PFSK-1 (cell line): Measurements from ENCODE around the gene MMP27.

Experiments
- POLR2AphosphoS5 ChIP-seq: IDR thresholded peaks from 2 replicates; pipeline ENCODE4 v1.6.1; 2012; ENCODE audit warnings: low read depth, mild to moderate bottlenecking, control low read depth, low read length, moderate library complexity
- SIN3A ChIP-seq: IDR thresholded peaks from 2 replicates; pipeline ENCODE4 v1.6.1; 2012; ENCODE audit warnings: mild to moderate bottlenecking, low read length, moderate library complexity, borderline replicate concordance; ENCODE audit not compliant: insufficient read depth
- TF ChIP-seq, protein P1 (sequence below), 2 experiments: IDR thresholded peaks; 2 replicates each; pipeline versions ENCODE4 v1.6.1 to v1.8.0; 2011 to 2012; ENCODE audit warnings: low read depth in 2 of 2, low read length in 2 of 2, control low read depth in 1 of 2, inconsistent platforms in 1 of 2, mild to moderate bottlenecking in 1 of 2, moderate library complexity in 1 of 2; ENCODE audit not compliant: insufficient read depth in 1 of 2

DNA sequence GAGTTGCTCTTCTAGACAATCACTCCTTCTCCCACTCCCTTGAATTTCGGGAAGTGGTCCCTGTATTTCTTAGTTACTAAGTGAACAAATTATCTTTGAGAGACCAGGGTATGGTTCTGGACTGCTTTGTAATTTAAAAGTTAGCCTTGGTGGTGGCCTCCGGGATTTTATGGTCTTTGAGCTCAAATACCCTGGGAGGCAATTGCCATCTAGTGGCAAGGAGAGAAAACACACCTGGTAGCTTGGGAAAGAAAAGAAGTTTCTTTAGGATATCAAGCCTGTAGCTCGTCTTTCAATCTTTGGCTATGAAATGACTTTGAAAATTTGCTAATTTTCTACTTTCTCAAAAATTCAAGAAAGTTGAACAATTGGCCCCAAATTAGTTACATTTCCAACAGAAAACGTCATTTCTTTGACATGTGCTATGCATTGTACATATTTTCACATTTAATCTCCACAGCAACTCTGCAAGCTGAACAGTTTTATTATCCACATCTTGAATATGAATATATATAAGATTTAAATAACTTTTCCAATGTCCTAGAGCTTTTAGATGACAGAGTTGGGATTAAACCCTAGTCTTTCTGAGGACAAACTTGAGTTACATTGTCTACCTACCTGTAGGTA lies 39.1 kb downstream of the MMP27 start:
- no peak for TF ChIP-seq POLR2AphosphoS5
- TF ChIP-seq SIN3A, result no peak
- TF ChIP-seq, protein P1, sequence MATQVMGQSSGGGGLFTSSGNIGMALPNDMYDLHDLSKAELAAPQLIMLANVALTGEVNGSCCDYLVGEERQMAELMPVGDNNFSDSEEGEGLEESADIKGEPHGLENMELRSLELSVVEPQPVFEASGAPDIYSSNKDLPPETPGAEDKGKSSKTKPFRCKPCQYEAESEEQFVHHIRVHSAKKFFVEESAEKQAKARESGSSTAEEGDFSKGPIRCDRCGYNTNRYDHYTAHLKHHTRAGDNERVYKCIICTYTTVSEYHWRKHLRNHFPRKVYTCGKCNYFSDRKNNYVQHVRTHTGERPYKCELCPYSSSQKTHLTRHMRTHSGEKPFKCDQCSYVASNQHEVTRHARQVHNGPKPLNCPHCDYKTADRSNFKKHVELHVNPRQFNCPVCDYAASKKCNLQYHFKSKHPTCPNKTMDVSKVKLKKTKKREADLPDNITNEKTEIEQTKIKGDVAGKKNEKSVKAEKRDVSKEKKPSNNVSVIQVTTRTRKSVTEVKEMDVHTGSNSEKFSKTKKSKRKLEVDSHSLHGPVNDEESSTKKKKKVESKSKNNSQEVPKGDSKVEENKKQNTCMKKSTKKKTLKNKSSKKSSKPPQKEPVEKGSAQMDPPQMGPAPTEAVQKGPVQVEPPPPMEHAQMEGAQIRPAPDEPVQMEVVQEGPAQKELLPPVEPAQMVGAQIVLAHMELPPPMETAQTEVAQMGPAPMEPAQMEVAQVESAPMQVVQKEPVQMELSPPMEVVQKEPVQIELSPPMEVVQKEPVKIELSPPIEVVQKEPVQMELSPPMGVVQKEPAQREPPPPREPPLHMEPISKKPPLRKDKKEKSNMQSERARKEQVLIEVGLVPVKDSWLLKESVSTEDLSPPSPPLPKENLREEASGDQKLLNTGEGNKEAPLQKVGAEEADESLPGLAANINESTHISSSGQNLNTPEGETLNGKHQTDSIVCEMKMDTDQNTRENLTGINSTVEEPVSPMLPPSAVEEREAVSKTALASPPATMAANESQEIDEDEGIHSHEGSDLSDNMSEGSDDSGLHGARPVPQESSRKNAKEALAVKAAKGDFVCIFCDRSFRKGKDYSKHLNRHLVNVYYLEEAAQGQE (IDR thresholded peaks at IDR 0.05; ENCODE audit: insufficient read depth in 1 of 2, low read depth in 2 of 2, low read length in 2 of 2), result no peak
